ENCODE data around the gene DOCK1.

Gene DOCK1

DNA sequence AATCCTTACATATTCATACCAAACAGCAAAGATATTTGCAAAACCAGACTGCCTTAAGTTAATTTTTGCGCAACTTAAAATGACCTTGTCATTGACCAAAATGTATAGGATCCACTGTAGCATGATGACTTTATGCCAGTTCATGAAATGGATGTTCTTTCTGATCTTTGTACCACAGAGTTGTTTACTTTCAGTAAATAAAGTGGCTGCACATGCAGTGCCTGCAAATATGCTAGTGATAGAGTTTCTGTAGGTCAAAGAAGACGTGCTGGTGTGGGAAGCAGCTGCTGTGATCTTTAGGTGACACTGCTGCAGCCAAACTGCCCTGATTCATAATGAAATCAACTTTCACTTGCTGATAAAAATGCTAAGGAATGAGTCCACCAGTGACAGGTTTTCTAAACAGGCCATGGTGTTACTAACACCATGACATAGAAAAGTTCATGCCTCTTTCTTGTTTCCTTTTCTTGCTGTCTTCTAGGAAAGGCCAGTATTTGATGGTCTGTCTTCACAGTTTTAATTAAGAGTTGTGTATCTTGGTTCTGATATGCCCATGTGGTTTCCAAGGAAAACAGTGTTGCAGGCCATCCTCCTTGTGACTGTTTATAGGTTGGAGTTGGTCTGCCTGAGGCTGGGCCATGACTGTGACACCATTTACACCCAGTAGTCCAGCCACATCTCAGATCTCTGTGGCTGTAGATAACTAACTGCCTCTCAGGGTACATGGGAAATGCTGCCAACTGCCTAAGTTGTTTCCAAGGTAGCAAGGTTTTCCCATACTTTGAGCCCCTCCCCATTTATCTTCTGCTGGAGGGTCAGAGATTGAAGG, 228.7 kb downstream of the DOCK1 start:
- 0 out of 2 replicates have a peak overlapping the region, but pooled peaks have one; percentile 4 for H3K27ac ChIP-seq
- TF ChIP-seq, protein P1, sequence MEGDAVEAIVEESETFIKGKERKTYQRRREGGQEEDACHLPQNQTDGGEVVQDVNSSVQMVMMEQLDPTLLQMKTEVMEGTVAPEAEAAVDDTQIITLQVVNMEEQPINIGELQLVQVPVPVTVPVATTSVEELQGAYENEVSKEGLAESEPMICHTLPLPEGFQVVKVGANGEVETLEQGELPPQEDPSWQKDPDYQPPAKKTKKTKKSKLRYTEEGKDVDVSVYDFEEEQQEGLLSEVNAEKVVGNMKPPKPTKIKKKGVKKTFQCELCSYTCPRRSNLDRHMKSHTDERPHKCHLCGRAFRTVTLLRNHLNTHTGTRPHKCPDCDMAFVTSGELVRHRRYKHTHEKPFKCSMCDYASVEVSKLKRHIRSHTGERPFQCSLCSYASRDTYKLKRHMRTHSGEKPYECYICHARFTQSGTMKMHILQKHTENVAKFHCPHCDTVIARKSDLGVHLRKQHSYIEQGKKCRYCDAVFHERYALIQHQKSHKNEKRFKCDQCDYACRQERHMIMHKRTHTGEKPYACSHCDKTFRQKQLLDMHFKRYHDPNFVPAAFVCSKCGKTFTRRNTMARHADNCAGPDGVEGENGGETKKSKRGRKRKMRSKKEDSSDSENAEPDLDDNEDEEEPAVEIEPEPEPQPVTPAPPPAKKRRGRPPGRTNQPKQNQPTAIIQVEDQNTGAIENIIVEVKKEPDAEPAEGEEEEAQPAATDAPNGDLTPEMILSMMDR (IDR thresholded peaks at IDR 0.05), result no peak
- no peak for TF ChIP-seq ZFX (IDR thresholded peaks at IDR 0.05; ENCODE audit: borderline replicate concordance)

DNA sequence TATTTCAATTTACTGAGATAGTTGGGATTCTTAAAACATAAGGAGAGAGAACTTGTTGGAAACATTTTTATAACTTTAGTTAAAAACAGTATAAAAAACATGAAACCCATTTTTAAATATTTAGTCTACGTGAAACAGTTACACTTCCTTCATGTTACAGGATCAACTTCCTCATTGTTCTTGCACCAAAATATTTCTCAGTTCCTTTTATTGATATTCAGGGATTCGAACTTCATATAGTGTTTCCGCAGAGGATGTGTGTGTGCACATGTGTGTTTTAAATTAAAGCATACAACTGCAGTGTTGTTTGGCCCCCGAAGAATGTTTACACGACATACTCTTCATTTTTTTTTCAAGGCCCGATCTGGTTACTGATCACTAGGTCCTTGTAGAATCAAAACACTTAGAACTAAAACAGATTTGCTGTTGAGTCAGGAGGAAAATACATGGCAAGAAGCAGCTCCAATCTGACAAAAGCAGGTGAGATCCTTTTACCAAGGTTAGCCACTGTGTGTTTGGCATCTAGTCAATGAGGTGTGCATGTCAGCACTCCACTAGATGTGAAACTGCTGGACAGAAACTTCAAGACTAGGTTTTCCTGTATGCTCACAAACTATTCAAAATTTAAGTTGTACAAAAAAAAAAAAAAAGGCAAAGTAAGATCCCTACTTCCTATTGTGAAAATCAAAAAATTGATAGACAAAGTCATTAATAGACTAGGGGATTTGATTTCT, 230.8 kb downstream of the DOCK1 start:
- no peak overlapping the region for H3K27ac ChIP-seq
- TF ChIP-seq, protein P1 (IDR thresholded peaks at IDR 0.05), result no peak
- TF ChIP-seq ZFX (IDR thresholded peaks at IDR 0.05; ENCODE audit: borderline replicate concordance), result no peak

GRCh38 chr10:127137391-127137790, 232.2 kb downstream of the DOCK1 start:
- TF ChIP-seq, protein P1 (IDR thresholded peaks at IDR 0.05), result no peak

DNA sequence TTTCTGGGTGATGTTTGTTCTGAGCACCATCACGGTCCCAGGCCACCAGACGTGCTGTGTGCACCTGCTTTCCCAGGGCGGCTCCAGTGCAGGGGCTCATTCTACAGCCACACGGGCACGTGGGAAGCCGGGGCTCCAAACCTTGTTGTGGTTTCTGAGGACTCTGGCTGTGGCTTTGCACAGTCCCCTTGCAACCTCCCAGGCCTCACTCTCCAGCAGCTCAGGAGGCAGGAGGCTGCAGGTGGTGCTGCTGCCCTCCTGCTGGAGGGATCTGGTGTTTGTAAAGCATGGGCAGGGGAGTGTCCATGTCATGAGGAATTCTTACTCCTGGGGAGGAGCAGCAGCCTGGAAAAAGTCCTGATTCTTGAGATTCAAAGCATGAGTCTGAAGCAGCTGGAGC, 236.9 kb downstream of the DOCK1 start:
- TF ChIP-seq ZFX (IDR thresholded peaks at IDR 0.05; ENCODE audit: borderline replicate concordance), result no peak
- TF ChIP-seq, protein P1 (IDR thresholded peaks at IDR 0.05), result no peak
- H3K27ac ChIP-seq, result no peak overlapping the region

More at GRCh38 chr10:127137391-127137790, 232.2 kb downstream of the DOCK1 start:
- H3K27ac ChIP-seq, result no peak overlapping the region

- no peak overlapping the region for H3K27ac ChIP-seq
- TF ChIP-seq, protein P1 (IDR thresholded peaks at IDR 0.05), result no peak
- no peak for TF ChIP-seq ZFX (IDR thresholded peaks at IDR 0.05; ENCODE audit: borderline replicate concordance)
Observed at GRCh38 chr10:127142856-127143255, 237.6 kb downstream of the DOCK1 start.

GRCh38 chr10:127145173-127145572, 239.9 kb downstream of the DOCK1 start:
- no peak overlapping the region for H3K27ac ChIP-seq
- TF ChIP-seq ZFX (IDR thresholded peaks at IDR 0.05; ENCODE audit: borderline replicate concordance), result no peak

DNA sequence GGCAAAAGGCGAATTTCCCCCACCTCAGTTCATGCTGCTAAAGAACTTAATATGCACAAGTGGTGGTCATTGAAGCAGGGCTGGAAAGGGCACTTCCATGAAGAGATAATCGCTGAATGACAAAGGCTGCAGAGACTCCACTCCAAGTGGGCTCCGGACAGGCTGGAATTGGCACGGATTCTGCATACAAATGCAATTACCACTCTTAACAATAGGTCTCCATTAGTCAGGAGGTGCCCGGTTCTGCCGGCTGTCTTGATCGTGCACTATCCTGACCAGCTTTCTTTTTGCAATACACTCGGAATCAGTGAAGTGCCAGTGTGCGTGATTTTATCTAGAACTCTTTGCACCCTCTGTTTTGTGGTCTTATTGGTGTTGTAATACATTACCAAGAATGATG, 241.4 kb downstream of the DOCK1 start:
- TF ChIP-seq, protein P1 (IDR thresholded peaks at IDR 0.05), result no peak
- no peak for TF ChIP-seq ZFX (IDR thresholded peaks at IDR 0.05; ENCODE audit: borderline replicate concordance)
- H3K27ac ChIP-seq, result no peak overlapping the region

Measured in 22Rv1 (cell line).